Common myeloid progenitor, CD34-positive (primary cell): ENCODE measurements around the gene ZC3H6.
"Not testable (repeated sequence)": the region's sequence is repeated elsewhere in the genome, so short reads cannot be mapped to it uniquely, and the experiment has no call there.

ENCODE experiments used
- CTCF ChIA-PET: fragments of 350-600 bp; sonication (Branson Sonifier 250); formaldehyde crosslinking; loops from one replicate; lab custom pipeline; 2021; ENCODE audit warnings: antibody characterized with exemption; lab: Charles Lee
- POLR2A ChIA-PET: fragments of 350-600 bp; sonication (Branson Sonifier 250); formaldehyde crosslinking; loops from one replicate; lab custom pipeline; 2021; ENCODE audit warnings: antibody characterized with exemption; lab: Charles Lee
- DNase-seq, 3 donors: peaks; one replicate each; pipeline versions ENCODE4 v3.0.0 to v3.0.0-alpha.2; 2013
- H3K27ac ChIP-seq, 2 experiments: 1 replicate in 1 of 2; 2 replicates in 1 of 2; pipeline ENCODE4 v1.7.0; 2013; ENCODE audit warnings: inconsistent platforms in 2 of 2, low read length in 2 of 2, mild to moderate bottlenecking in 2 of 2, low read depth in 1 of 2, moderate library complexity in 1 of 2; ENCODE audit not compliant: severe bottlenecking in 2 of 2, insufficient read depth in 1 of 2, poor library complexity in 1 of 2
- H3K27me3 ChIP-seq, 5 experiments: replicated peaks in 2 of 5; 1 replicate in 3 of 5; 2 replicates in 2 of 5; pipeline versions ENCODE4 v1.6.1 to v1.7.0; 2013; ENCODE audit warnings: low read length in 4 of 5, mild to moderate bottlenecking in 2 of 5, moderate library complexity in 2 of 5, inconsistent platforms in 1 of 5; ENCODE audit not compliant: insufficient read depth in 5 of 5, control insufficient read depth in 4 of 5
- H3K36me3 ChIP-seq, 4 experiments: 1 replicate in 2 of 4; 2 replicates in 2 of 4; pipeline versions ENCODE4 v1.6.1 to v1.7.0; 2013; ENCODE audit warnings: low read length in 3 of 4, control low read depth in 1 of 4, mild to moderate bottlenecking in 1 of 4; ENCODE audit not compliant: control insufficient read depth in 4 of 4, insufficient read depth in 4 of 4
- H3K4me1 ChIP-seq, 4 experiments: 1 replicate in 3 of 4; 2 replicates in 1 of 4; pipeline versions ENCODE4 v1.6.1 to v1.7.1; 2013; ENCODE audit warnings: low read length in 3 of 4, mild to moderate bottlenecking in 3 of 4, control low read depth in 1 of 4, inconsistent platforms in 1 of 4, moderate library complexity in 1 of 4; ENCODE audit not compliant: control insufficient read depth in 4 of 4, insufficient read depth in 4 of 4; ENCODE audit errors: control extremely low read depth in 1 of 4
- H3K4me3 ChIP-seq, 7 experiments: 1 replicate in 4 of 7; 2 replicates in 3 of 7; pipeline versions ENCODE4 v1.5.1 to v1.7.0; 2013; ENCODE audit warnings: mild to moderate bottlenecking in 7 of 7, low read length in 6 of 7, moderate library complexity in 6 of 7, inconsistent platforms in 2 of 7, low read depth in 2 of 7, control low read depth in 1 of 7; ENCODE audit not compliant: insufficient read depth in 4 of 7, control insufficient read depth in 1 of 7; ENCODE audit errors: extremely low read depth in 1 of 7
- H3K9me3 ChIP-seq, 5 experiments: 1 replicate in 4 of 5; 2 replicates in 1 of 5; pipeline versions ENCODE4 v1.6.1 to v1.7.1; 2013; ENCODE audit warnings: low read length in 4 of 5, mild to moderate bottlenecking in 2 of 5, inconsistent platforms in 1 of 5, low read depth in 1 of 5, moderate library complexity in 1 of 5; ENCODE audit not compliant: control insufficient read depth in 4 of 5, insufficient read depth in 2 of 5; ENCODE audit errors: control extremely low read depth in 1 of 5
- WGBS: methylation state at CpG from one replicate; pipeline ENCODE4 v1.1.5; 2013; ENCODE audit not compliant: insufficient coverage; 5-methylcytosine and 5-hydroxymethylcytosine counted together

The ZC3H6 gene

GRCh38 chr2:112352809-112353603 lies 77.6 kb downstream of the ZC3H6 start:
- WGBS: 100% methylated on average over 2 of the region's 25 CpGs
- CTCF ChIA-PET, H3K9me3 ChIP-seq, H3K36me3 ChIP-seq, H3K4me1 ChIP-seq, POLR2A ChIA-PET, H3K4me3 ChIP-seq, H3K27ac ChIP-seq, DNase-seq, H3K27me3 ChIP-seq: not testable (repeated sequence)

DNA sequence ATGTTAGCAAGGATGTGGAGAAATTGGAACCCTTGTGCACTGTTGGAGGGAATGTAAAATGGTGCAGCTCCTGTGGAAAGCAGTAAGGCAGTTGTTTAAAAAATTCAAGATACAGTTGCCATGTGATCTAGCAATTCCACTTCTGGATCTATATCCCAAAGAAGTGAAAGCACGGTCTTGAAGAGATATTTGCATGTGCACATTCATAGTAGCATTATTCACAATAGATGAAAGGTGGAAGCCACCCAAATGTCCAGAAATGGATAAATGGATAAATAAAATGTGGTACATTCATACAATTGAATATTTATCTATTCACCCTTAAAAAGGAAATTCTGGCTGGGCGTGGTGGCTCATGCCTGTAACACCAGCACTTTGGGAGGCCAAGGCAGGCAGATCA lies 78.9 kb downstream of the ZC3H6 start:
- H3K27ac ChIP-seq, H3K4me1 ChIP-seq, H3K4me3 ChIP-seq, DNase-seq, H3K9me3 ChIP-seq, H3K36me3 ChIP-seq, H3K27me3 ChIP-seq, CTCF ChIA-PET, POLR2A ChIA-PET: not testable (repeated sequence)
- no CpG with 5 or more reads among the region's 2 CpGs for WGBS

DNA sequence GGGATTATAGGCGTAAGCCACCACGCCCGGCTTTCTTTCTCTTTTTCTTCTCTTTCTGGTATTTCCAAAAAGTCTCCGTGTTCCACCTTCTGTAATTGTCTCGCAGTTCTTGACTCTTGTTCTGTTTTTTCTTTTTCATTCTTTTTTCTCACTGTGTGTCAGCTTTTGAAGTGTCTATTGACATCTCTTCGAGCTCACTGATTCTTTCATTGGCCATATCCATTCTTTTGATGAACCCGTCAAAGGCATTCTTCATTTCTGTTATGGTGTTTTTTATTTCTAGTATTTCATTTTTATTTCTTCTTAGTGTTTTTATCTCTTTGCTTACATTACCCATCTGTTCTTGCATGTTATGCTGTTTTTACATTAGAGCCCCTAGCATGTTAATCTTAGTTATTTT lies 84.7 kb downstream of the ZC3H6 start:
- CTCF ChIA-PET: not testable (repeated sequence)

More for the DNA sequence above, 84.7 kb downstream of the ZC3H6 start:
- H3K27ac ChIP-seq, H3K4me3 ChIP-seq, POLR2A ChIA-PET, H3K36me3 ChIP-seq, DNase-seq, H3K27me3 ChIP-seq, H3K4me1 ChIP-seq, H3K9me3 ChIP-seq: not testable (repeated sequence)
- WGBS: 92% methylated on average over 5 of the region's 7 CpGs
